DND-41 (cell line): ENCODE measurements around the gene CLASP1.

ENCODE experiments used
- EZH2 ChIP-seq: IDR thresholded peaks from 3 replicates; pipeline ENCODE4 v1.6.1; 2012; ENCODE audit warnings: borderline replicate concordance, low read depth, mild to moderate bottlenecking, moderate library complexity, low read length, inconsistent platforms; ENCODE audit not compliant: severe bottlenecking
- TF ChIP-seq, protein P1 (sequence below): IDR thresholded peaks from 2 replicates; pipeline ENCODE4 v1.5.1; 2012; ENCODE audit warnings: borderline replicate concordance, low read length, moderate library complexity, mild to moderate bottlenecking; ENCODE audit not compliant: poor library complexity, severe bottlenecking; ENCODE audit errors: extremely low read depth

DNA sequence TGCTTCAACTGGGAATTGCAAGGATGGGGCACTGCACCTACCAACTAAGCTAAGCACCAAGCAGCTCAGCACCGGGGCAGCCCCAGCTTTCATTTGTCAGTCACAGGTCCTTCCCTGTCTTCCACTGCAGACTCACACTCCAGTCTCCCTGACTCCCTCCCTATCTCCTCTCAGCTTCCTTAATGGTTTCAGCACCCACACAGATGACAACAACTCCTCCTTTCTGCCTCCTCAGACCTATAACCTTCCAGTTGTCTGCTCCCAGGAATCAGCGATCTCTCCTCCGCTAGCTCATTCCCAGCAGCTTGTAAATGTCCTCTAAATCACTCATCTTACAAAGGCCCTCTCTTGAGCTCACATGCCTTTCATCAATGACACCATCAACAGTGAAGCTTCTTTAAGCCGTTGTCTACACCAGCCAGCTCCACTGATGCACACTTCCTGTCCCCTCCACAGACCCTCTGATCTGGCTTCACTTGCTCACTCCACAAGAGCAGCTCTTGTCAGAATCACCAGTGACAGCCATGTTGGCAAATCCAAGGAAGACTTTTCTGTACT lies 32.1 kb downstream of the CLASP1 start:
- no peak for TF ChIP-seq EZH2
- TF ChIP-seq, protein P1, sequence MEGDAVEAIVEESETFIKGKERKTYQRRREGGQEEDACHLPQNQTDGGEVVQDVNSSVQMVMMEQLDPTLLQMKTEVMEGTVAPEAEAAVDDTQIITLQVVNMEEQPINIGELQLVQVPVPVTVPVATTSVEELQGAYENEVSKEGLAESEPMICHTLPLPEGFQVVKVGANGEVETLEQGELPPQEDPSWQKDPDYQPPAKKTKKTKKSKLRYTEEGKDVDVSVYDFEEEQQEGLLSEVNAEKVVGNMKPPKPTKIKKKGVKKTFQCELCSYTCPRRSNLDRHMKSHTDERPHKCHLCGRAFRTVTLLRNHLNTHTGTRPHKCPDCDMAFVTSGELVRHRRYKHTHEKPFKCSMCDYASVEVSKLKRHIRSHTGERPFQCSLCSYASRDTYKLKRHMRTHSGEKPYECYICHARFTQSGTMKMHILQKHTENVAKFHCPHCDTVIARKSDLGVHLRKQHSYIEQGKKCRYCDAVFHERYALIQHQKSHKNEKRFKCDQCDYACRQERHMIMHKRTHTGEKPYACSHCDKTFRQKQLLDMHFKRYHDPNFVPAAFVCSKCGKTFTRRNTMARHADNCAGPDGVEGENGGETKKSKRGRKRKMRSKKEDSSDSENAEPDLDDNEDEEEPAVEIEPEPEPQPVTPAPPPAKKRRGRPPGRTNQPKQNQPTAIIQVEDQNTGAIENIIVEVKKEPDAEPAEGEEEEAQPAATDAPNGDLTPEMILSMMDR: no peak
